ENCODE data around the gene FREY1. TPM values are rescaled to one million over a fixed set of nuclear protein-coding genes. Genes with fewer than 3 reads are reported as not detected.

FREY1 gene
- total RNA-seq, 1 donor, result 1.6 TPM

DNA sequence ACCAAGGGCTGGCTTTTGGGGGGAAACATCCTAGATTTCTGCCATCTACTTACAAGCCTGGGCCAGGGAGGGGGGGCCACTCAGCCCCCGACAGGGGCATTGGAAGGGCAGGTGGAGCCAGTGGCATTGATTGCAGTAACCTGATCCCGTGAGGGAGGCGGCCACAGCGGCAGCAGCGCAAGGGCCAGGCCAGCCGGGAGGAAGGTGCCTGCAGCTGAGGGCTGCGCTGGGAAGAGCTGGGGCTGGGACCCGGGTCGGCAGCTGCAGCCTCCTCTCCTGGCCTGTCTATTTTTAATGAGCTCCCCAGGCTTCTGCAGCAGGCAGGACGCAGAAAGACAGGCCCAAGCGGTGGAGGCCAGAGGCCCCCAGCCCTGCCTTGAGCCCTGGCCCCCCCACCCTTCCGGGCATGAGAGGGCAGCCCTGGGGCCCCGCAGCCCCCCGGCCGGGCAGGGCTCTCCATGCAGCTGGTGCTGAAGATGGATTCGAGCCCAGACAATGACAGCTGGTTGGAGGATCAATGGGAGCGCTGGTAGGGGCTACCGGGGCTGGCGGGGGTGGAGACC lies 10.6 kb downstream of the FREY1 start:
- Histone ChIP-seq H3K27me3 (ENCODE audit: insufficient read depth, low read length) (peaks cover 34% of the 10 kb centered on the region), H3K9me3 (ENCODE audit: low read depth, low read length) (no peaks in the 10 kb centered on the region), H3K4me3 (ENCODE audit: low read length) (no peak overlapping the region), H3K4me1 (ENCODE audit: insufficient read depth, low read length) (peaks cover 6% of the 10 kb centered on the region)

DNA sequence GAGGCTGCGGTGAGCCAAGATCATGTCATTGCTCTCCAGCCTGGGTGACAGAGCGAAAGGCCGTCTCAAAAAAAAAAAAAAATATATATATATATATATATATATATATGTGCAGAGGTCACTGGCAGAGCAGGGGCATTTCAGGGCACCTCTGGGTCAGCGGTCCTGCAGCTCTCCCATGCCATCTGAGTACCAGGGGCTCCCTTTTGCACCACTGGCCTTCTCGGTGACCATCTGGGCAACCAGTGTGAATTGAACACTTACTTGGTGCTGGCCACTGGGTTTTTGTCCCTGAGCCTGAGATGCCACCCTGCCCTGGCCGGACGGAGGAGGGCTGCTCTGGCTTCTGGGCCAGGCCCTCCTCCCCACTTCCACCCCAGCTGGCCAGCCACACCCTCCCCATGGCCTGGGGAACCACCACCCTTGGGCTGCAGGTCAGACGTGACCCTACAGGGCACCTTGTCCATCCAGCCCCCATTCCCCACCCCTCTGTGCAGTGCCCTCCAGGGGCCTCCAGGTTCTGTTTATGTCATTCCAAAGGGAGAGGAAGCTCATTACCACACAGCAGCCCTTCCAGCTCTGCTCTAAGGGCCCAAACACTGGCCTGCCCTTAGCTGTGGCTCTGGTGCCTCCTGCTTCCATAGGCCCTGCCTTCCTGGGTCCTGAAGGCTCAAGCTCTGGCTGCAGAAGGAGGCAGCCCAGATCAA lies 11.4 kb downstream of the FREY1 start:
- Histone ChIP-seq H3K9me3 (ENCODE audit: low read depth, low read length) (no peaks in the 10 kb centered on the region), H3K27me3 (ENCODE audit: insufficient read depth, low read length) (peaks cover 32% of the 10 kb centered on the region), H3K4me3 (ENCODE audit: low read length) (no peak overlapping the region), H3K4me1 (ENCODE audit: insufficient read depth, low read length) (peaks cover 6% of the 10 kb centered on the region)

DNA sequence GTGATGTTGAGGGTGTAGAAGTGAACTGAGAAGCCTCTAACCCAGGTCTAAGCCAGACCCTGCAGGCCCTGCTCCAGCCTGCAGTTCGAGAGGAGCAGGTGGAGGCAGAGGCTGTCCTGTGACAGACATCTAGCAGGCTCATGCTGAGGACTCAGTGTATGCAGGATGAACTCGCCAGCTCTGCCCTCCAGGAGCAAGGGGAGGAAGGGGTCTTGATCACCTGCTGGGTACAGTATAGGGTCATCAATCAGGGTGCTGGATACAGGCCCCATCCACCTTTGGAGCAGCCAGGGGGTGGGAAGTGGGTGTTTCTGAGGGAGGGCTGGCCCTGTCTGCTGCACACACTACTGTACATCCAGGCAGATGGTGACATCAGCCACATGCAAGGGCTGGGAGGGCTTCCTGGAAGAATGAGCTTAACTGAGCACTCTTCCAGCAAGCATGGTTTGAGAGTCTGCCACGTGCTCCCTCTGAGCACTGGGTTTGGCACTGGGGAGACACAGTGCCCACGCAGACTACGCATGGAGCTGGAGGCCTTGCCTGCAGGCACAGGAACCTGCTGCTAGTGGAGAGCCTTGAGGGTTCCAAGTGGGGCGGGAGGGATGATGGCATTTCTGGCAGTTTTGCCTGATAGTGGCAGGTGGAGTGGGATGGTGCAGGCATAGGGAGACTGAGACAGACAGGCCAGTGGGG lies 12.4 kb downstream of the FREY1 start:
- H3K27me3 ChIP-seq (ENCODE audit: insufficient read depth, low read length), result peaks cover 27% of the 10 kb centered on the region
- H3K4me3 ChIP-seq (ENCODE audit: low read length), result no peak overlapping the region
- no peaks in the 10 kb centered on the region for H3K9me3 ChIP-seq (ENCODE audit: low read depth, low read length)

DNA sequence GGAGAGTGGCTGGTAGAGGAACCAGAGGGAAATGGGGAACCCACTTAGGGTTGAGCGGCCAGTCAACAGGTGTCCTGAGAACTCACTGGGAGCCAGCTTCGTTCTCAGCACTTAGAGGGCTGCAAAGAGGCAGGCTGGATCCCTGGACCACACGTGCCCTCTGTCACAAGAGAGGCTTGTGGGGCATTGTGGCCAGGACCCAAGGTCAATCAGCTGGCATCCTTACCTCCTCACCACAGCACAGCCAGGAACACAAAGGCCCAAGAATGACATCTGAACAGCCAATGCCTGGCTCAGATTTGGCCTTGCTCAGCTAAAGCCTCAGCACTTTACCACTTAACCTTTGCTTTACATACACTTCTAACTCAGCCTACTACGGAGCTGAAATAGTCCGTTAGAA lies 14.2 kb downstream of the FREY1 start:
- no peaks in the 10 kb centered on the region for H3K4me1 ChIP-seq (ENCODE audit: insufficient read depth, low read length)
- H3K9me3 ChIP-seq (ENCODE audit: low read depth, low read length), result no peaks in the 10 kb centered on the region
- H3K27me3 ChIP-seq (ENCODE audit: insufficient read depth, low read length), result peaks cover 13% of the 10 kb centered on the region
- no peak overlapping the region for H3K4me3 ChIP-seq (ENCODE audit: low read length)

More for the DNA sequence above, 12.4 kb downstream of the FREY1 start:
- peaks cover 6% of the 10 kb centered on the region for H3K4me1 ChIP-seq (ENCODE audit: insufficient read depth, low read length)

- peaks cover 4% of the 10 kb centered on the region for H3K27me3 ChIP-seq (ENCODE audit: insufficient read depth, low read length)
- peaks cover under 1% of the 10 kb centered on the region for H3K4me1 ChIP-seq (ENCODE audit: insufficient read depth, low read length)
- H3K4me3 ChIP-seq (ENCODE audit: low read length), result no peak overlapping the region
- no peaks in the 10 kb centered on the region for H3K9me3 ChIP-seq (ENCODE audit: low read depth, low read length)
Observed at GRCh38 chr11:45890886-45891550, 16.1 kb downstream of the FREY1 start.

DNA sequence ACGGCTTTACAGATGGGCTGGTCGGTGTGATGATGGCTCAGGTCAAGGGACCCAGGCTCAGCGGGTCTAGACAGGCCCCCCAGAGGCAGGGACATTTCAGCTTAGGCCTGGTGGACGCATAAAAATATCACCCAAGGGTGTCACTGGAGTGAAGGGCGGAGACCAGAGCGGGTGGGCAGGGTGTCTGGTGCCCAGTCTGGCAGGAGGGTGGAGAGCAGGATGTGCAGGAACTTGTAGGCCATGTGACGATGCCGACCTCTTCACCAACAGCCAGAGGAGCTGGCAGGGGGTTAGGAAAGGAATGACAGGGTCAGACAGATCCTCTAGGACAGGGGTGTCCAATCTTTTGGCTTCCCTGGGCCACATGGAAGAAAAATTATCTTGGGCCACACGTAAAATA lies 17.1 kb downstream of the FREY1 start:
- Histone ChIP-seq H3K27me3 (ENCODE audit: insufficient read depth, low read length) (peaks cover 2% of the 10 kb centered on the region), H3K4me3 (ENCODE audit: low read length) (no peak overlapping the region), H3K9me3 (ENCODE audit: low read depth, low read length) (no peaks in the 10 kb centered on the region), H3K4me1 (ENCODE audit: insufficient read depth, low read length) (peaks cover 8% of the 10 kb centered on the region)

DNA sequence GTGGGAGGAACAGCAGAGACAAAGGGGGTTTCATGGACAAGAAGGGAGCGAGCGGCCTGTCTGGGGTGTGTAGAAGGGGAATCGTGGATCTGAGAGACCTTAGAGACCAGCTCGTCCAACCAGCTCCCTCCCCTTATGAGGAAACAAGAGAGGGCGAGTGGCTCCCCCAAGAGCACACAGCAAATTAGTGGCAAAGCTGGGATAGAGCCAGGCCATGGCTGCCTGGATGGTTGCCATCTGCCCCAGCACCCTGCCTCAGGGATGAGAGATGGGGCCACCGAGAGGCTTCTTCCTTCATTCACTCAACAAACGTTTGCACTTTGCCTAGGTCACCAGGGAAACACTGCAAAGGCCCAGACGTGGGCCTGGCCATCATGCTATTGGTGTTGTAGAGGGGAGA lies 17.5 kb downstream of the FREY1 start:
- H3K27me3 ChIP-seq (ENCODE audit: insufficient read depth, low read length), result peaks cover 2% of the 10 kb centered on the region
- H3K4me1 ChIP-seq (ENCODE audit: insufficient read depth, low read length), result peaks cover 8% of the 10 kb centered on the region
- no peaks in the 10 kb centered on the region for H3K9me3 ChIP-seq (ENCODE audit: low read depth, low read length)
- no peak overlapping the region for H3K4me3 ChIP-seq (ENCODE audit: low read length)

DNA sequence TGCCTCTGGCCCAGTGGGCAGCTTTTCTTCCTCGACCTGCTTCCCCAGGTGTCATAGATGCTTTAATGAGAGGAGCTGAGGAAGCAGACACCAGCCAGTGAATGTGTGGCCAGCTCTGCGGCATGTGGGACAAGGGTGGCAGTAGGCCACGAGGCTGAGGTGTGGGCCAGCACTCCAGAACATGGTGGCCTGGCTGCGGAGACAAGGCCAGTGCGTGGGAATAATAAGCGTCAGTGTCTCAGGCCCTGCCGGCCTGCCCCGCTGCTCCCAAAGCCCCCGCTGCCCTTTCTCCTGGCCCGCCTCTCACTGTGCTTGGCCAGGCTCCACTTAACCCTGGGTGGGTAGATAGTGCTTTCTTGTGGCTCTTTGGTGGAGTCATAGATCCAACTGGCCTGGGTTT lies 19.5 kb downstream of the FREY1 start:
- peaks cover 8% of the 10 kb centered on the region for H3K4me1 ChIP-seq (ENCODE audit: insufficient read depth, low read length)
- peaks cover 2% of the 10 kb centered on the region for H3K27me3 ChIP-seq (ENCODE audit: insufficient read depth, low read length)
- H3K9me3 ChIP-seq (ENCODE audit: low read depth, low read length), result no peaks in the 10 kb centered on the region
- no peak overlapping the region for H3K4me3 ChIP-seq (ENCODE audit: low read length)

GRCh38 chr11:45886816-45887520 lies 20.1 kb downstream of the FREY1 start:
- peaks cover 8% of the 10 kb centered on the region for H3K4me1 ChIP-seq (ENCODE audit: insufficient read depth, low read length)
- H3K9me3 ChIP-seq (ENCODE audit: low read depth, low read length), result no peaks in the 10 kb centered on the region
- H3K4me3 ChIP-seq (ENCODE audit: low read length), result no peak overlapping the region
- peaks cover 2% of the 10 kb centered on the region for H3K27me3 ChIP-seq (ENCODE audit: insufficient read depth, low read length)

DNA sequence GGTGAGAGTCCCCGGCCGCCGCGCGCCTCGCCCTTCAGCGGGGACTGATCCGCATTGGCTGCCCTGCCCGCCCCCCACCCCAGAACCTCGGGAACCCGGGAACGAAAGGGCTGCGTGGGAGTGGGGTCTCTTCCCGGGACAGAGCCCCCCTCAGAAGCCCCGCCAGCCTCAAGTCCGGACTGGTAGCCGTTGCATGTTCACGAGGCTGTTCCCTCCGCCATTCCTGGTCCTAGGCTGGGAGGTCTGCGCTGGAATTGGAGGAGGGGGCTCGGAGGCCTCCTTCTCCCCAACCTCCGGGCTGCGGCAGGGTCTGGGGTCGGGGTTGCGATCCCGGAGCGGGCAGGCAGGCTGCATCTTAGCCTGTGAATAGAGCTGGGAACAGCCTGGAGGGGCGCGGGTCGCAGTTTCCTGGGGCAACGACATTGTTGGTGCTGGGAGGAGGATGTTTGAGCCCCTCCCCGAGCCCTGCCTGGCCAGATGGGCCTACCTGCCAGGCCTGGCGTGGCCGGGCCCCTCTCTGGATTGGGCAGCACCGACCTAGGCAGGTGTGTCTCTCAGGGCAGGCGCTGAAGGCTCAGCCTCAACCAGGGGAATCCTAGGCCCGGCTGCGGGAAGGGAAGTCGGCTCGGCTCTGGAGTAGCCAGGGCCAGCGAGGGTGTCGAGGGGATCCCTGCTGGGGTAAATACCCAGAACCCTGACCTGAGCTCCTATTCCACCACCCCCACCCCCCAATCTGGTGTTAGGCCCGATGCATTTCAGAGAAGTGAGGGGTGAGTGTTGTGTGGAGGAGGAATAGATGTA lies 20.9 kb downstream of the FREY1 start:
- peaks cover 2% of the 10 kb centered on the region for H3K27me3 ChIP-seq (ENCODE audit: insufficient read depth, low read length)
- no peaks in the 10 kb centered on the region for H3K9me3 ChIP-seq (ENCODE audit: low read depth, low read length)
- peak overlapping the region; percentile 23 for H3K4me3 ChIP-seq (ENCODE audit: low read length)
- peaks cover 8% of the 10 kb centered on the region for H3K4me1 ChIP-seq (ENCODE audit: insufficient read depth, low read length)

- Histone ChIP-seq H3K4me1 (ENCODE audit: insufficient read depth, low read length) (peaks cover 8% of the 10 kb centered on the region), H3K27me3 (ENCODE audit: insufficient read depth, low read length) (peaks cover 2% of the 10 kb centered on the region), H3K4me3 (ENCODE audit: low read length) (peak within 1 kb of the TSS; percentile 23), H3K9me3 (ENCODE audit: low read depth, low read length) (no peaks in the 10 kb centered on the region)
Observed at GRCh38 chr11:45885274-45885920, 21.7 kb downstream of the FREY1 start, which contains the start of gene MAPK8IP1. Gene MAPK8IP1, plus strand, starts transcription at chr11:45885651. Its CDS starts 170 bp downstream, at chr11:45885821.

DNA sequence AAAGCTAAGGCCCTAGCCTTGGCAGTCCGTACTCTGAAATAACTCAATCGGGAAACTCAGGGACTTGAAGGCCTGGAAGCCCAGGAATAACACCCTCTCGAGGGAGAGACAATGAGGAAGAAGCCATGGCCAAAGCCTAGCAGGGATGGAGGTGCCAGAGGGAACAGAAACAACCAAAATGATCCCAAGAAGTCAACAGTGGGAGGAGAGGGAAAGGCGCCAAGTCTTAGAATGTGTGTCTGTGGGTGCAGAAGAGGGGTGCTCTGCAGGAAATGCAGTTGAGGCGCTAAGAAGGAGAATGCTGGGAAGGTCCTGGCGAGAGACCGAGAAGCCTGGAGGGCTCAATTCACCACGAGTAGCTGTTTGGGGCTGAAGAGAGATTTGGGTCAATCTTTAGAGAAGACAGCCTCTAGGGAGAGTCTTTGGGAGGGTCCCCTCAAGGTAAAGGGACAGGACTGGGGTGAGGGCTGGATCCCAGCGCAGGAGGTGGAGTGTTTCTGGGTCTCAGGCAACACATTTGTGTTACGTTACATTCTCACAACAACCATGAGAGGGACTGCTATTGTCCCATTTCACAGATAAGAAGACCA lies 22.4 kb downstream of the FREY1 start:
- H3K27me3 ChIP-seq (ENCODE audit: insufficient read depth, low read length), result peaks cover 2% of the 10 kb centered on the region
- H3K4me3 ChIP-seq (ENCODE audit: low read length), result no peak overlapping the region
- H3K9me3 ChIP-seq (ENCODE audit: low read depth, low read length), result no peaks in the 10 kb centered on the region
- H3K4me1 ChIP-seq (ENCODE audit: insufficient read depth, low read length), result peaks cover 8% of the 10 kb centered on the region

- Histone ChIP-seq H3K4me1 (ENCODE audit: insufficient read depth, low read length) (peaks cover 8% of the 10 kb centered on the region), H3K4me3 (ENCODE audit: low read length) (no peak overlapping the region), H3K9me3 (ENCODE audit: low read depth, low read length) (no peaks in the 10 kb centered on the region), H3K27me3 (ENCODE audit: insufficient read depth, low read length) (peaks cover 2% of the 10 kb centered on the region)
Observed at GRCh38 chr11:45881708-45882368, 25.2 kb downstream of the FREY1 start.
